Measurements from ENCODE around the gene TUBB.

TUBB gene

GRCh38 chr6:30705620-30706019 lies 14.5 kb upstream of the TUBB start:
- no peaks in the 10 kb centered on the region for H3K36me3 ChIP-seq (replicated peaks; ENCODE audit: insufficient read depth, low read length)
- no peaks in the 10 kb centered on the region for H3F3A ChIP-seq (ENCODE audit: insufficient read depth, low read length)
- H3K27me3 ChIP-seq (replicated peaks; ENCODE audit: insufficient read depth, low read length): no peaks in the 10 kb centered on the region
- H3K9me2 ChIP-seq (replicated peaks; ENCODE audit: insufficient read depth, low read length): no peaks in the 10 kb centered on the region
- H3K4me2 ChIP-seq (ENCODE audit: low read depth, low read length): no peak overlapping the region
- no peaks in the 10 kb centered on the region for H3K4me1 ChIP-seq (ENCODE audit: low read length)
- no peaks in the 10 kb centered on the region for H3K9me3 ChIP-seq (replicated peaks; ENCODE audit: insufficient read depth, low read length)
- H3K27ac ChIP-seq (ENCODE audit: low read length): no peak overlapping the region
- DNase-seq: no peak
- no peak overlapping the region for H3K4me3 ChIP-seq (ENCODE audit: low read length)
- TF ChIP-seq EZH2 (optimal IDR thresholded peaks at IDR 0.05; ENCODE audit: low read depth, low read length) (no peak), EZH2phosphoT487 (IDR thresholded peaks at IDR 0.05; ENCODE audit: low read length) (no peak), CTCF (IDR thresholded peaks at IDR 0.05; ENCODE audit: low read length) (no peak)
- H3K79me2 ChIP-seq (ENCODE audit: low read length): no peaks in the 10 kb centered on the region
- no peak overlapping the region for H2AFZ ChIP-seq (ENCODE audit: low read length)
- no peak overlapping the region for H3K9ac ChIP-seq (ENCODE audit: low read length)
- H4K20me1 ChIP-seq (ENCODE audit: insufficient read depth, low read length): no peaks in the 10 kb centered on the region

- Histone ChIP-seq H4K20me1 (ENCODE audit: insufficient read depth, low read length) (no peaks in the 10 kb centered on the region), H3K27ac (ENCODE audit: low read length) (no peak overlapping the region), H3K79me2 (ENCODE audit: low read length) (no peaks in the 10 kb centered on the region), H3K9me2 (replicated peaks; ENCODE audit: insufficient read depth, low read length) (no peaks in the 10 kb centered on the region), H2AFZ (ENCODE audit: low read length) (no peak overlapping the region), H3F3A (ENCODE audit: insufficient read depth, low read length) (no peaks in the 10 kb centered on the region), H3K4me3 (ENCODE audit: low read length) (no peak overlapping the region), H3K9me3 (replicated peaks; ENCODE audit: insufficient read depth, low read length) (no peaks in the 10 kb centered on the region), H3K27me3 (replicated peaks; ENCODE audit: insufficient read depth, low read length) (no peaks in the 10 kb centered on the region), H3K4me2 (ENCODE audit: low read depth, low read length) (no peak overlapping the region), H3K9ac (ENCODE audit: low read length) (no peak overlapping the region), H3K4me1 (ENCODE audit: low read length) (no peaks in the 10 kb centered on the region), H3K36me3 (replicated peaks; ENCODE audit: insufficient read depth, low read length) (no peaks in the 10 kb centered on the region)
- TF ChIP-seq EZH2 (optimal IDR thresholded peaks at IDR 0.05; ENCODE audit: low read depth, low read length) (no peak), EZH2phosphoT487 (IDR thresholded peaks at IDR 0.05; ENCODE audit: low read length) (no peak), CTCF (IDR thresholded peaks at IDR 0.05; ENCODE audit: low read length) (no peak)
- DNase-seq: no peak
Measured at GRCh38 chr6:30707281-30707850, 12.8 kb upstream of the TUBB start.

GRCh38 chr6:30709101-30709868 lies 10.9 kb upstream of the TUBB start:
- H3K9me2 ChIP-seq (replicated peaks; ENCODE audit: insufficient read depth, low read length): no peaks in the 10 kb centered on the region
- H3K27me3 ChIP-seq (replicated peaks; ENCODE audit: insufficient read depth, low read length): no peaks in the 10 kb centered on the region
- no peaks in the 10 kb centered on the region for H4K20me1 ChIP-seq (ENCODE audit: insufficient read depth, low read length)
- no peak overlapping the region for H3K9ac ChIP-seq (ENCODE audit: low read length)
- H3K4me3 ChIP-seq (ENCODE audit: low read length): no peak overlapping the region
- H3K4me1 ChIP-seq (ENCODE audit: low read length): no peaks in the 10 kb centered on the region
- TF ChIP-seq CTCF (IDR thresholded peaks at IDR 0.05; ENCODE audit: low read length): no peak
- H3K36me3 ChIP-seq (replicated peaks; ENCODE audit: insufficient read depth, low read length): no peaks in the 10 kb centered on the region; the same call in 1 of the 2 replicates
- H3F3A ChIP-seq (ENCODE audit: insufficient read depth, low read length): no peaks in the 10 kb centered on the region
- H2AFZ ChIP-seq (ENCODE audit: low read length): no peak overlapping the region
- H3K9me3 ChIP-seq (replicated peaks; ENCODE audit: insufficient read depth, low read length): no peaks in the 10 kb centered on the region
- H3K27ac ChIP-seq (ENCODE audit: low read length): no peak overlapping the region
- DNase-seq: no peak
- no peaks in the 10 kb centered on the region for H3K79me2 ChIP-seq (ENCODE audit: low read length)
- H3K4me2 ChIP-seq (ENCODE audit: low read depth, low read length): no peak overlapping the region
